CD4-positive, alpha-beta T cell treated with Interleukin-1 beta for 1 hour (primary cell): Measurements from ENCODE around the gene ITGA1.

Source experiments
- DNase-seq, 2 donors: peaks; one replicate each; pipeline ENCODE4 v3.0.0-alpha.2; 2020 to 2022

Gene ITGA1

DNA sequence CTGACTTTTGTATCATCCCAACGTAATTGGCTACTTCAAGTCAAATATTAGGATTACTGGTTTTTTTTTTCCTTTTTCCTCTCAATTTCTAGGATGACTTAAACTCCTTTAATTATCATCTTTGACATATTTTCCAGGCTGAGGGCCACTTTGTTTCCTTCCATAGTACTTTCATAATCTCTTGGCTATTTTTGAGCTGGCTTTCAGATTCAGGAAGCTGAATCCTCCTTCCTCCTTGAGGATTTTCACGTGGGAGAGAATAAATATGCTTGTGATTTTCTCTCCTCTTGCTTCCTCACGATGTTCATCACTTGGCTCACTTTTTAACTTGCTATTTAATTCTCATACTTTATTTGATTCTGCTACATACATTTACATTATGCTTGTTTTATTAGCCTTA, 88.1 kb downstream of the ITGA1 start:
- no peak for DNase-seq

DNA sequence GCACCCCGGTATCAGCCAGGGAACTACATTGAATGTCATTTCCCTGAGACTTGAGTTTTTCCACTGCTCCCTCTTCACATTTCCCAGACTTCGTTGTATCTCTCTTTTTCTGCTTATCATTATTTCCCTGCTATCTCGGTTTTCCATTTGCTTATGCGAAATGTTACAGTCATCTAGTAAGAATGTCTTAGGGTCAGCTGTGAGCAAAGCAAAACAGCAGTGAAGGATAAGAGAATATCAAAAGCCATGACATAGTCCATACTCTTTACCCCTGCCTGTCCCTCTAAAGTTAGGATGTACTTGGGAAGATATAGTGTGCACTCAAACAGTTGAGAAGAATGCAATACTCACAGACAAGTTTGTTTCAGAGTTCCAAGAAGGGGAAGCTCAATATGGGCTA, 88.7 kb downstream of the ITGA1 start:
- DNase-seq = no peak

DNA sequence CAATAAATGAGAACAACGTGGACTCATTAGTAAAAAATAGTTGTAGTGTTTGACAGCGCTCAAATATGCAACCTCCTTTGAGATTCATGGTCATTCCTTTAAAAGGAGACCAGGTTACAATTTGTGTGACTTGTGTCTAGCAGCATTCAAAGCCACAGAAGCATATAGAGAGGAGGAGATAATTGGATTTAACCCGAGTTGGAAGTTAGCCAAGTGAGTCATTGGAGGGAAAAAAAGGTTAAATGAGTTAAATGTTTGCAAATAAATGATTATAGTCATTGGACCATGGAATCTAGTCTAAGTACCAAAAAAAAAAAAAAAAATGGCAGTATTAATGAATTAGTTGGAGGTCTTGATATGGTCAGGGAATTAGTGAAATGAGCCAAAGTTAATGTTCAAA, 90.9 kb downstream of the ITGA1 start:
- no peak for DNase-seq

DNA sequence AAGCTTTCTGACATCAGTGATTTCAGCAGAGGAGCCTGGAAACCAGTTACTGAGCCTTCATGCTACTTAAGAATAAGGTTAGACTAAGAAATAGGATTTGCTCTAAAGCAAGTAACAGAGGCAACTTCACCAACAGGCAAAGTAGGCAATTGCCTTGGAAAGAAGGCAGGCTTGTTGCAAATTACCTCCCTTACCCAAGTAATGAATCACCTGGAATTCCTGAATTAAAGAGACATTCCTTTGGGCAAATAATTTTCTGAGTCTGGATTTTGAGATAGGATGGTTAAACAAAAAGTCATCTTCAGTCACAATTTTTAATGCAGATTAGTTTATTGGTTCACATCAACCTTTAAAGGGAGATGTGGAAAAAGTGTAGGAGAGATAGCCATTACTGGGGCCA, 92.8 kb downstream of the ITGA1 start:
- no peak for DNase-seq

DNA sequence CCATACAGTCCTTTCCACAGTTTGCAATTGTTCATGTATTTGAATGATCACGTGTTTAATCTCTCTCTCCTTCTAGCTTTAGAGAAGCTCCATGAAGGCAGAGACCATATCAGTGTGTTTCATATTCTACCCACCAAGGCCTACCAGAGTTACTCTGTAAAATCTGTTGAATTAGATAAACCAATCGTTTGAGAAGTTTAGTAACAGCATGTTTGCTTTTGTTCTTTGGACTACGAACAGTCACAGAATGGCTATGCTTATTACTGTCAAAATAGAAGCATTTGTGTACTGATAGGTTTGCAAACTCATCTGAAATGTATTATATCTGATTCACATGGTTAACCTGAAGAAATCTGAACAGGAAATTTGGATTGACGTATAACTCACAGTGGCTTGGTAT, 93.8 kb downstream of the ITGA1 start:
- DNase-seq = no peak

DNA sequence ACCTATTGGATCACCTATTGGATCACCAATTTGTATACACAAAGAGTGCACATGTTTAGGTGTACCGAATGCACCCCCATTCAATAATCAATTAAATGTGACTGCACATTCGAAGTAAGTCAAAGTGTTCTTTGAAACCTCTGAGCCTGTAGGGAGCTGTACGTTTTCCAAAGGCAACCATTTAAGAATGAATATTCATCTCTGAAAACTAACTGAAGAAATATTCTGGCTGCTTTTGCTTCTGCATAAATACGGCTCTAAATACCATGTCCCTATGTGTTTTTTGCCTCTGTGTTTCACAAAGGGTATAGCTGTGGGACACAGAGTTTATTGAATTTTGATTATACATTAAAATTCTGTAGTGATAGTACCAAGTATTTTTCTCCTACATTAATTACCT, 95.4 kb downstream of the ITGA1 start:
- DNase-seq = no peak

DNA sequence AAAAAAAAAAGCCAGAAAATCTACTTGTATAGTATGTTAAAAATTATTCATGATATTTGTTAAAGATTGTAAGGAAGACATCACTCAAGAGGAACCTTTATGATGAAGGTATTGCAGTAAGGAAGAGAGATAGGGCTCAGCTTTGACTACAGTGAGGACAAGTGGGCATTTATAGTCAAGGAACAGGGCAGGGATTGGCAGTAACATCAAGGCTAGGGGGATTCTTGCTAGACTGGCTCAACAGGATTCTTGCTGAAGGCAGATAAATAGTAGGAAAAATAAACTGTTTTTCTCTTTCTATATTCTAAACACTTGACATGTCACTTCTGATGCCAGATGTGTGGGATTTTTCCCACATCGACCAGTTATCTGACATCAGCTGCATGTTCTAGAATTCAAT, 96.7 kb downstream of the ITGA1 start:
- DNase-seq = no peak

DNA sequence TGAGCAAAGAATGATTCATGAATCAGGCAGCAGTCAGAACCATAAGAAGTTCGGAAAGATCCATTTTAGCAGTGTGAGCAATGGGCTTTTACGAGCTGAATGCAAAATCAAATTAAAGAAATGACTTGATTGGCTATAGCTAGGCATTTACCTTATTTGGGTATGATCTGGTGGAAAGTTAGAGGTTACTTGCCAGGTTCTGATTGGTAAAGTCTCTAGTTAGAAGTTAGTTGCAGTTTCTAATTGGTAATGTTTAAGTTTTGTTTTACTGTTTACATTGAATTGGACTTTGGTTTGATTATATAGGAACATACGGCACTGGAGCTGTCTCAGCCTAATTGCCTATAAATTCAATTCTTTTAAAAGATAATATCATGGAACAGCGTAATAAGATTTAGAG, 97.9 kb downstream of the ITGA1 start:
- DNase-seq = no peak

DNA sequence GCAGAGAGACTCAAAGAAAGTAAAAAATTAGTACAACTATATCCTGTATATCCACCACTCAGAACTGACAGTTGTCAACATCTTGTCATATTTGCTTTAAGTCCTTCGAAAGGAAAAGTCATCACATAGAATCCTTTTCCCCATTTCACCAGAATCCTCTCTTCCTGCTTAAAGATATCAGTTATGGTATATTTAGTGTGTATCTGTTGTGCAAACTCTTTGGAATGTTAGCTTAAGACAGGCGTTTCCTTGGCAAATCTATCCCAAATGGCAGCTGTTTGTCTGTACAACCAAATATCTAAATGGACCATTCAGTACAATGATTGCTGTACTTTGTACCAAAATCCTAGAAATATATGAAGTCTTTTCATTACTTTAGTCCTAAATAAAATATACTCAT, 98.5 kb downstream of the ITGA1 start:
- no peak for DNase-seq

DNA sequence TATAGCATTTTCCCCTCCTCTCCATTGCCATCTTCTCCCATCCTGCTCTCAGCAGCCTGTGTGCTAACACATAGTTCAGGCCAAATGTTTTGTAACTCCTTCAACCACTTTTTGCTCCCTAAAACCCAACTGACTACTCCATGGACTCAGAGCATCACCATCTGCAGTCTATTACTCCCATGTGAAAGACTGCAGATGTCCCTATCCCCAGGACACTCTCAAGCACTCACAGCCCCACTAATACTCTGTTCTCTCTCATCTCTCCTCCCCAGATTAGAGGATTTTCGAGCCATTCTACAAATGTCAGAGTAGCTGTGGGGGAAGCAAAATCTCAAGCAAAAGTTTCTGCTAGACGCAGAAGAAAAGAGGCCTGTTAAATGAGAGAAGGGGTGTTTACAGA, 99.3 kb downstream of the ITGA1 start:
- no peak for DNase-seq

DNA sequence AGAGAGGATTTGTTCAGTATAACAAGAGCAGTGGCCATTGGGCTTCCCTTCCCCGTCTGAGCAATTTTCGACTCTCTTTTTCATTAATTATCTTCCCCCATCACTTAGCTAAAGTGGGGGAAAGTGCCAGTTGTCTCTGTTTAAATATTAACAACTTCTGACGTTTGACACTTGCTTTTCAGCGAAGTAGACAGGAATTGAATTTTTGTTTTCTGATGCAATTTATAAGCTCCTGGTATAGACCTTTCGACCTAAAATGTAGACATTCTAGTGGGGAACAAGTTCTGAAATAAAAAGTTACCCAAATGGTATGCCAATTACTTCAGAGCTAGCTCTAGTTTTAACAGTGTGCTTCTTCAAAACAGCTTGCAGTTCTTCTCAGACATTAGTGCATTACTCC, 100.6 kb downstream of the ITGA1 start:
- no peak for DNase-seq

DNA sequence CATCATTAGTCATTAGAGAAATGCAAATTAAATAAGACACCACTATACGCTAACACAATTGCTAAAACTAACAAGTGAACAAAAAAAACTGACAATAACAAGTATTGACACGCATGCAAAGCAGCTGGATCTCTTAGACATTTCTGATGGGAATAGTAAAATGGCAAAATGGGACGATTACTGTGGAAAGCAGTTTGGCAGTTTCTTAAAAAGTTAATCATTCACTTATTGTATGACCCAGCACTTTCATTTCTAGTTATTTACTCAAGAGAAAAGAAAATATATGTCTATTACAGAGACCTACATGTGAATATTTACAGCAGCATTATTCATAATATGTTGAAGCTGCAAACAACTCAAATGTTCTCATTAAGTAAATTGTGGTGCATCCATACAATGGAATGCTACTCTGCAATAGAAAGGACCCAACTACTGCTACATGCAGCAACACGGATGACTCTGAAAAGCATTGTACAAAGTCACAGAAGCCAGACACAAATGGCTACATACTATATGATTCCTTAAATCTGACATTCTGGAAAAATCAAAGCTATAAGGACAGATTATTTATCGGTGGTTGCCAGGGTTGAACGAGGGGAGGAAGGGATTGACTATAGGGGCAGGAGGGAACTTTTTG, 104.6 kb downstream of the ITGA1 start:
- DNase-seq = no peak

DNA sequence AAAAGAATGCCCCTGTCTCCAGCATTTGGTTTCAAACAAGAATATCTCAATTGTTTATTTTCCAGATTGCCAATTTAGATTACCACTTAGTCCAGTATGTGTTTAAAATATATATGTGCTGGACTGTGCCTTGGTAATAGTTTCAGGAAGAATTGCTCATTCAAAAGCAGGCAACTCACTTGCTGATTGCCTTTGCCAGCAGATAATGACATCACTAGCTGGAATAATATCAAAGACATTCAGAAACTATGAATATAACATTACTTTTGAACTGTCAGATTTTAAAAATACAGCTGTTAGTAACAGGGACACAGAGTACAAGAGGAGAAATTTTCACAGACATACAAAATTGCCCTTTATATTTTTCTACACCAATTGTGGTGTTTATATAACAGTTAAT, 105.4 kb downstream of the ITGA1 start:
- DNase-seq = no peak

DNA sequence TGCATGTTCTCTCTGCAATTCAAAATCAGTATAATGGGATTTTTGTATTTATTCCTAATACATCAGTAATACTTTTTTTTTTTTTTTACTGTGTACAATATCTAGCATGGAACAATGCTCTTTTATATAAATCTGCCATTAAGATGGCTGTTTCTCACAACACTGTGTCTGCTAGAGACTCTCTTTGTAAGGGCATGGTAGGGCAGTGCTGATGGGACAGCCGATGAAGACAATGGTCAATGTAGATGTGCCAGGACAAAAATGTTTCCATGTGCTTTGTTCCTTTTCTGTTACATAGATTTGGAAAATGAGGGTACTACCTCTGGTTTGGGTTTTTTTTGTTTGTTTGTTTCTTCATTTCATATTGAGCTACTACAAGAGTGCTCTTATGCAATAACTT, 106.1 kb downstream of the ITGA1 start:
- DNase-seq = no peak

DNA sequence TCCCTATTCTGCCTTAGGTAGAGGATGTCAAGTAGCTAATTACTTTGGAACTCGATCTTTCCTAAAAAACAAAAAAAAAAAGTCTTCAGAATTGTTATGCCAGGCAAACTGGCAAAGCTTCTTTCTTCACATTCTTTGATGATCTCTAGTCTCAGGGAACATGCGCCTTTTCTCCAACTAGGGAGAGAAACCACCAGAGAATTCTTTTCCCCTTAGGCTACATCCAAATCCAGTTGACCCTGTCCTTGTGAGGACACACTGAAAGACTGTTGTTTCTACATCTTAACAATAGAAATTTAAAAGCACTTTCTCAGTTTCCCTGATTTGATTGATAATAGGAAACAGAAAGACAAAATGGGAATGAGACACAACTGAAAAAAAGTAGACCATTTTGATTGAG, 106.7 kb downstream of the ITGA1 start:
- no peak for DNase-seq

DNA sequence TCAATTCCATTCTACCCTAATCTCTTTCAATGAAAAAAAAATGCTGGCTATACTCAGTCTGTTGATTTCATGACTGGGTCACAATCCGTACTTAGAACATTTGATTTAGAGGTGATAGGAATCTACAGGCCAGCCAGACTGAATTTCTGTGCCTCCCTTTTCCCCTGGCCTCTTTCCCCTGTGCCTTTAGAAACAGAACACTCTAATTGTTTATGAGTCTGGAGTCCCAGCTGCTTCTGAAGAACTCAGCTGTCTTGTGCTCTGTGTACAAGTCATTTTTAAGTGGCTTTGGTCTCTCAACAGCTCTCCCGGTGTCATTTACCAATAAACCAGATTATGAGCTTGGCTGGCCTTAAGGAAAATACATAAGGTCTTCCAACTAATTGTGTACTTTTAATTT, 107.4 kb downstream of the ITGA1 start:
- no peak for DNase-seq

DNA sequence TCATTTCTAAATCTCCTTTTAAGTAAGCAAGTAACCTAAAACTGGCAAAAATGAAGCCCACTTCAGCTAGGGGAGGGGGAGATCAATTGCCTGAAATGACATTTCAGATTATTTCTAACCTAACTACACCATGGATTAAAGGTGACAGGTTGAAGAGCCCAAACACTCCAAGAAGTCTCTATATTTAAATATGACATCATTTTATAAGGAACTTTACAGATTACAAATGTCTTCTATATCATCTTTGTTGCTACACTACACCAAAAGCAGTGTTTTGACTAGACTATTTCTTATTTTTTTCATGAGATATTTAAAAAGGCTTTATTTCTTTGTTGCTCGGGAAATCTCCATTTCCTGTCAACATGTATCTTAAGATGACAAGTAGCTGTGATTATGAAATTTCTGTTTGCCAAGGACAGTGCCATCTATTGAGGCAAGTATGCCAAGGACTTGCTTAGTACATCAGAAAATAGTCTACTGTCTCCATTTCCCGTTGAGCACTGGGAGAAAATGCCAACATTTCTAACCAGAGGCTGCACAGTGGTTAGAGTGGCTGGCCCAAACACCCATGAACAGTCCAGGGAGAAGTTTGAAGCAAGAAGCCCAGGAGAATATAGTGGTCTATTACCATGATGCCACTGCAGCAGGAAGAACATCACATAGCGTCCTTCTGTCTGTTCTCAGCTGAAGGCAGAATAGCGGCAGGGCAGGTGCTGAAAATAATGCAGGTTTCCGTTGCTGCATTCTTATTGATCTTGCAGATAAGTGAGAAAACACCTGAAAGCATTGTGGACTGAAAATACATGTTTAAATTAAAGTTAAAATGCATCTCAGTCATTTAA, 108.1 kb downstream of the ITGA1 start:
- DNase-seq = no peak

DNA sequence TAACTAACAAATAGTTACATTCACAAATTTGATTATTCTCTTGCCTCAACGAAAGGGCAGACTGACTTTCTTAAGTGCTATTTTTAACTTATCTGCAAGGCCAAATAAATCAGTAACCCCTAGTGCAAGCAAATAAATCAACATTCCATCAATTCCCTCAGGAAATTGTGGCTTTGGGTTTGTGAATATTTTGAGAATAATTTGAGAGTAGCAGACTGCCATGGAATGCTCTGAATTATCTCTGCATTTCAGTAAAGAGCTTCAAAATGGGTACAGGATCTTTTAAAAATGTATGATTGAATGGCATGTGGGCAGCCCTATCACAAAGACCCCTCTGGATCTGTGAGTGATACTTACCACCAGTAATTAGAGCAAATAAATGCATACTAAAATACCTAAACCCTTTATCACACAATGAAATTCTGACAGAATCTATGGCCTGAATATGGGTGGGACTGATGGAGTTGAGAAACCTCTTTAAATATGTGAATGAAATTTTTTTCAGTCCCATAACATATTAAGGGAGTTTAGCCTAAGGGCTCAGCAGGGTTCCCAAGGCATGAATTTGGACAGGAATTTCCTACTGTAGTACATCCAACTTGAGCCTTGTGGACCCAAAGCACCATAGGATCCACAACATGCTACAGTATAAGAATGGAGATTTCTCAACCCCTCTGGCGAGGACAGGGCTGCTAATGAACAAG, 109.0 kb downstream of the ITGA1 start:
- no peak for DNase-seq

DNA sequence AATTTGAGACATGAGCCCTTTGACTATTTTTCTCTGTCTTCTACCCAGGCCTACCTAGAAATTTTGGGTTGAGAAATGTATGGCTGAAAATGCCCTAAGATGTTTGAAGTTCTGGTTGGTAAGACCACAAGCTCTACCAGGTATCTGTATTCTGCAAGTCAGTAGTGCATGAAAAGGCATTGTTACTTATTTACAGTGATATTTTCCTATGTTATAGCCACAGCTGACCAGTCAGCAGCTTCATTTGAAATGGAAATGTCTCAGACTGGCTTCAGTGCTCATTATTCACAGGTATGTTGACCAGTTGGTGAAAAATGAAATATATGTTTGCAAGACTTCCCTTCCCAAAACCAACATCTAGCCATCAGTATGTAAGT, 109.5 kb downstream of the ITGA1 start:
- DNase-seq = no peak

DNA sequence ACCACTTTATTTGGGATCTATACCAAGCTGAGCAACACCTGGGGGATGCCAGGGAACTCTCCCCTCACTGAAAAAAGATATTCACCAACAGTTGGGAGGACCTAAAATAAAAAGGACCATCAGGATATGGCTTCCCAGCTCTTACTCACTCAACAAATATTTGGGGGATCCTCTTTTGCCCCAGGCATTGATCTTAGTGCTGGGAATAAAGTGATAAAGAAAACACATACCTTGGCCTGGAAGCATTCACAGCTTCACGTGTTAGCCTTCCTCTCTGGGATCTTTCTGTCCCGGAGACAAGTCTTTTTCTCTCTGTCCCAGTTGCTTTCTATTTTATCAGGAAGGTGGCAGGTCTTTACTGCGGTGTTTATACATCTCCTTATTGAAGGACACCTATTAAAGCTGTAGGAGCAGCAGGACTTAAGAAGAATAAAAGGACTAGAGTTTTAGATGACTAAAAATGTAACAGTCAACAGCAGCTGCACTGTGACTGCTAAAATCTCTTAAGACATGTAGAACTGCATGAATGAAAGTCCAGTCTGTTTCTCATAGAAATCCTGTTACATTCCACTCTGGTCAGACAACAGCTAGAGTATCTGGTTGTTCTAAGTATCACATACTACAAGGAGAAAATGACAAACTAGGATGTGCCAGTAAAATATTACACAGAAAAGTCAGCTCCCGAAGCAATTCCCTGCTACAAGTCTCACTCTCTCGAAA, 111.4 kb downstream of the ITGA1 start:
- DNase-seq = no peak

DNA sequence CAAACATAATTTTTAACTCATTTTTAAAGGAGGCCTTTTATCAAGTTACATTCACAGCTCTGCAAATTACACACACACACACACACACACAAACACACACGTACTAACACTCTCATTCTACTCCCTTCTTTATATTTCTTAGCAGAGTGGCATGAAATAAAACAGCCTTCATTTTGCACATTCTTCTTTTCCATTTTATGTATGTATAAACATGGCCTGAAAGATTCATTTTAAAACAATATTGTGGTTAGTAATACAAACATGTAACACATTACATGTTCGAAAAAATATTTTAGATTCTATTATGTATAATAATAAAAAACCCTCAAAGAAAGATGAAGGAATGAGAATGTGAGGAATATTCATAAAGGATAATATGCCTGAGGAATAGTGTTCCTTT, 115.4 kb downstream of the ITGA1 start:
- DNase-seq = no peak

DNA sequence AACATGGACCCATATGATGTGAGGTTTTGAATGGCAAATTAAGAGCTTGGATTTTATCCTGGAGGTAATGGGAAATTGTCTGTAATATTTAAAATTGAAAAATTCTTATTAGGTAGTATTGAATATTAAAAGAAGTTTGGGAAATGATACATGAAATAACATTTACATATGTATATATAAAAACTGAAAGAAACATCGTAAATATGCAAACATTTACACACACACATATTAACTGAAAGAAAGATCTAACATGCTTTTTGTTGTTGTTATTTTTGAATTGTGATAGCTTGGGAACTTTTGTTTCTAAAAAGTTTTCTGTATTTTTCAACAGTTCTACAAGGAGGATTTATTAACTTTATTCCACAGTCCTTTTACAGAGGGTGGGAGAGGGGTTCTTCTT, 118.6 kb downstream of the ITGA1 start:
- no peak for DNase-seq

DNA sequence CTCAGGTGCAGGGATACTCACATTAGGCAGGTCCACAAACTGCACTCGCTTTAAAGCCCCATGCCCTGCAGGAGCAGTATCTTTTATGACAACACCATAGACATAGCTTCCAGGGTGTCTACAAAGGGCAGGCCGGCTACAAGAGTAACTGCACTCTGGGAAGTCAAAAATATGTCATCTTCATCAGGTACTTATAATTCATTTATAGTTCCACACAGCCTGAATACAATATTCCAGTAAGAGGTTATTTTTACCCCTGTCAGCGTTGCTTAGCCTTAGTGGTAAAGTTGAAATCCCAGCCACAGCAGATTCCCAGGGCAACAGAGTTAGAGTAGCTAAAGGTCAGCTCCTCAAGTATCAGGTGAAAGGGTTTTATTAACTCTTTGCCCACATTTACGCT, 119.1 kb downstream of the ITGA1 start:
- no peak for DNase-seq

DNA sequence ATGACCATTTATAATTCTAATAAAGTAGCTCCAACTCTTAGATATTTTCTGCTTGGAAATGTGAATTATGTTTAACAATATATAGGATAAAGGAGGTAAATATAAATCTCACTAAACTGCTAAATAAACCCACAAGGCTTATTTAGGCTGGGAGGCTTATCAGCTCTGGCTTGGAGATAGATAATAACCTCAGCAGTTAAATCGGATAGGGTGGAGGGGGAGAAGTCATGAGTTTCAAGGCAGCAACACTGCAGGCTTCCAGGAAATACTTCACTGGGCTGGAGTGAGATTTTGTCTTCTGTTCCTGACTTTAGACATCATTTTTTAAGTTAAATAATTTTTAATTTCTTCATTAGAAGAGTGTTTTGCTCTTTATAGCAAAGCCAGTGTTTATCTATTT, 121.5 kb downstream of the ITGA1 start:
- DNase-seq = no peak
